RWPE2 (cell line): ENCODE data around the gene XCL1.

Experiments
- ATAC-seq: fragments of 200-7000 bp; cut with Tn5 transposase; 3 replicates; pipeline ENCODE4 v1.9.1; 2021; ENCODE audit warnings: low read depth
- DNase-seq: peaks from one replicate; pipeline ENCODE4 v3.0.0-alpha.2; 2020; ENCODE audit warnings: low spot score
- H3K27ac ChIP-seq: fragments of 450-650 bp; 2 replicates; pipeline ENCODE4 v1.5.1; 2017; ENCODE audit warnings: mild to moderate bottlenecking; ENCODE audit not compliant: poor library complexity, severe bottlenecking
- H3K27me3 ChIP-seq: fragments of 250-450 bp; sonication (Bioruptor Pico); 2 replicates; pipeline ENCODE4 v1.5.1; 2021; ENCODE audit warnings: mild to moderate bottlenecking, moderate library complexity; ENCODE audit not compliant: insufficient read depth, poor library complexity, severe bottlenecking
- H3K36me3 ChIP-seq: fragments of 250-450 bp; sonication (Bioruptor Pico); 2 replicates; pipeline ENCODE4 v1.5.1; 2020; ENCODE audit warnings: low read depth, mild to moderate bottlenecking, moderate library complexity
- H3K4me1 ChIP-seq: fragments of 250-450 bp; sonication (Bioruptor Pico); 2 replicates; pipeline ENCODE4 v1.5.1; 2021; ENCODE audit warnings: mild to moderate bottlenecking, moderate library complexity; ENCODE audit not compliant: insufficient read depth, poor library complexity, severe bottlenecking
- H3K4me3 ChIP-seq: fragments of 250-450 bp; sonication (Bioruptor Pico); 2 replicates; pipeline ENCODE4 v1.5.1; 2021; ENCODE audit warnings: mild to moderate bottlenecking, moderate library complexity; ENCODE audit not compliant: severe bottlenecking
- H3K9me3 ChIP-seq: fragments of 250-450 bp; sonication (Bioruptor Pico); 2 replicates; pipeline ENCODE4 v1.5.1; 2021; ENCODE audit warnings: mild to moderate bottlenecking, moderate library complexity; ENCODE audit not compliant: severe bottlenecking
- TF ChIP-seq, protein P1 (sequence below): fragments of 450-650 bp; IDR thresholded peaks from one replicate; pipeline ENCODE4 v1.5.1; 2017; ENCODE audit warnings: mild to moderate bottlenecking, moderate library complexity; ENCODE audit not compliant: poor library complexity, severe bottlenecking

XCL1 gene

DNA sequence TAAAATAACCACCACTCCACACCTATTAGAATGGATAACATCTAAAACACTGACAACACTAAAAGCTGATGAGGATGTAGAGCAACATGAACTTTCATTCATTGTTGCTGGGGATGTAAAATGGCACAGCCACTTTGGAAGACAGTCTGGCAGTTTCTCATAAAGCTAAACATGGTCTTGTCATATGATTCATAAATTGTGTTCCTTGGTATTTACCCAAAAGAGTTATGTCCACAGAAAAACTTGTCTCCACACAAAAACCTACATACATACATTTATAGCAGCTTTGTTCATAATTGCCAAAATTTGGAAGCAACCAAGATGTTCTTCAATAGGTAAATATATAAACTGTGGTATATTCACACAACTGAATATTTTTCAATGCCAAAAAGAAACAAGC lies 16.0 kb upstream of the XCL1 start:
- ATAC-seq: no peak
- DNase-seq: no peak
- Histone ChIP-seq H3K27ac (no peak overlapping the region), H3K9me3 (no peaks in the 10 kb centered on the region), H3K27me3 (no peaks in the 10 kb centered on the region), H3K4me3 (no peak overlapping the region), H3K36me3 (no peaks in the 10 kb centered on the region), H3K4me1 (no peaks in the 10 kb centered on the region)
- TF ChIP-seq, protein P1, sequence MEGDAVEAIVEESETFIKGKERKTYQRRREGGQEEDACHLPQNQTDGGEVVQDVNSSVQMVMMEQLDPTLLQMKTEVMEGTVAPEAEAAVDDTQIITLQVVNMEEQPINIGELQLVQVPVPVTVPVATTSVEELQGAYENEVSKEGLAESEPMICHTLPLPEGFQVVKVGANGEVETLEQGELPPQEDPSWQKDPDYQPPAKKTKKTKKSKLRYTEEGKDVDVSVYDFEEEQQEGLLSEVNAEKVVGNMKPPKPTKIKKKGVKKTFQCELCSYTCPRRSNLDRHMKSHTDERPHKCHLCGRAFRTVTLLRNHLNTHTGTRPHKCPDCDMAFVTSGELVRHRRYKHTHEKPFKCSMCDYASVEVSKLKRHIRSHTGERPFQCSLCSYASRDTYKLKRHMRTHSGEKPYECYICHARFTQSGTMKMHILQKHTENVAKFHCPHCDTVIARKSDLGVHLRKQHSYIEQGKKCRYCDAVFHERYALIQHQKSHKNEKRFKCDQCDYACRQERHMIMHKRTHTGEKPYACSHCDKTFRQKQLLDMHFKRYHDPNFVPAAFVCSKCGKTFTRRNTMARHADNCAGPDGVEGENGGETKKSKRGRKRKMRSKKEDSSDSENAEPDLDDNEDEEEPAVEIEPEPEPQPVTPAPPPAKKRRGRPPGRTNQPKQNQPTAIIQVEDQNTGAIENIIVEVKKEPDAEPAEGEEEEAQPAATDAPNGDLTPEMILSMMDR: no peak

DNA sequence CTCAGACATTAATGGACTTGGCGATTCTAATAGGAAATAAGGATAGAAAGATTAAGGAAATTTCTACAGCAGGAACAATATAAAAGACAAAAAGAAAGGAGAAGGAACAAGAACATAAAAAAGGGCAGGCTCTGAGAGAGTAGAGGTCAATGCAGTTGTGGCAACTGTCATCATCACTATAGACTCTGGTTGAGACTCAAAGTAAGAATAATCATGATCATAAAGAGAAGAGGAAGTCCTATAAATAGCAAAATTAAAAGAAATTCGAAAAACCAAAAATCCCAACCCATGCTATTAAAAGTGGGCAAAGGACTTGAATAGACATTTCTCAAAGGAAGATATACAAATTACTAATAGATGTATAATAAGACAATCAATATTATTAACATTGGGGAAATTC lies 14.4 kb upstream of the XCL1 start:
- Histone ChIP-seq H3K4me3 (no peak overlapping the region), H3K27me3 (no peaks in the 10 kb centered on the region), H3K36me3 (no peaks in the 10 kb centered on the region), H3K9me3 (no peaks in the 10 kb centered on the region), H3K27ac (no peak overlapping the region), H3K4me1 (no peaks in the 10 kb centered on the region)
- DNase-seq (no peak), ATAC-seq (no peak)
- TF ChIP-seq, protein P1: no peak

DNA sequence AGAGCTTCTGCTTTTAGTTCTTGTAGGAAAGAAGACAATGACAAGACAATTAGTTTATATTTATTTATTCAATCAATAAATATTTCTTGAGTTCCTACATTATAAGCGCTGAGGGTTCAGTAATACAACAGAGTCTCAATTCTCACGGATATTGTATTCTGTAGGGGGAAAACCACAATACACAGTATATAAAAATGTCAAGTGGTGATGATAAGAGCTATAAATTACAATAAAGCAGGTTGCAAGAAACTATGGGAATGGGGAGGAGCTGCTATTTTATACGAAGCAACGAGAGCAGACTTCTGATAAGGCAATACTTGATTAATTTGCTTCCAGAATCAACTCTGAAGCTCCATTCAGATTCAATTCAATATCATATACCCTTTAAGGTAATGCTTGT lies 10.6 kb upstream of the XCL1 start:
- H3K27me3 ChIP-seq: no peaks in the 10 kb centered on the region
- TF ChIP-seq, protein P1: no peak
- H3K4me3 ChIP-seq: no peak overlapping the region
- H3K36me3 ChIP-seq: no peaks in the 10 kb centered on the region
- DNase-seq (no peak), ATAC-seq (no peak)
- no peaks in the 10 kb centered on the region for H3K9me3 ChIP-seq
- H3K27ac ChIP-seq: no peak overlapping the region
- no peaks in the 10 kb centered on the region for H3K4me1 ChIP-seq

DNA sequence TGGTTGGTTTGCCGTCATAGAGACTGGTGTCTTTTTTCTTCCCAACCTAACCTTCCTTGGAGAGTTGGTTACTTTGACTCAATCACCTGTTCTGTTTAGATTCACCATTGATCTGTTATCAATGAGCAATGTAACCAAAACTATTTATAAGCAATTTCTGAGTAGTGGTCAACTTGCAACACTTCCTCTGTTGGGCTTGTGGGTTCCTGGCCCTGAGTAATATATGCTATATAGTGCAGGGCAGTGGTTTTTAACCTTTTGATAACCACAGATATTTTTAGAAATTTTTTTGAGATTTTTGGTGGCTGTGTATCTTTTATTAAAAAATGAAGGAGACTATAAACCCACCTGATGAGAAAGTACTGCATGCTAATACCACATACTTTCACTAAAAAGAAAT lies 9.4 kb upstream of the XCL1 start:
- no peak overlapping the region for H3K27ac ChIP-seq
- ATAC-seq (no peak), DNase-seq (no peak)
- H3K4me3 ChIP-seq: no peak overlapping the region
- TF ChIP-seq, protein P1: no peak
- no peaks in the 10 kb centered on the region for H3K4me1 ChIP-seq
- H3K9me3 ChIP-seq: no peaks in the 10 kb centered on the region
- H3K27me3 ChIP-seq: no peaks in the 10 kb centered on the region
- no peaks in the 10 kb centered on the region for H3K36me3 ChIP-seq

DNA sequence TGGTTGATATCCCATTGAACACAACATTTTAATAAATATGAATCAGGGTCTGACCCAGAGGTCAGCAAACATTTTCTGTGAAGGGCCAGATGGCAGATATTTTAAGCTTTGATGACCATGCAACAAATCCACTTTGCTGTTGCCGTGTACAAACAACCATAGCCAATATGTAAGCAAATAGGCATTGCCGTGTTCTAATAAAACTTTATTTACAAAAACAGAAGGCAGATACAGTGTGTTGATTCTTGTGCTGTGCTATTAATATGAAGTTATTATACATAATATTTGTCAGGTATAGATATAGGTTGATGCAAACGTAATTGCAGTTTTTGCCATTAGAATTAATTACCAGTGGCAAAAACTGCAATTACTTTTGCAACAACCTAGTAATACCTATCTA lies 8.8 kb upstream of the XCL1 start:
- H3K4me3 ChIP-seq: no peak overlapping the region
- no peaks in the 10 kb centered on the region for H3K9me3 ChIP-seq
- H3K27me3 ChIP-seq: no peaks in the 10 kb centered on the region
- H3K36me3 ChIP-seq: no peaks in the 10 kb centered on the region
- no peaks in the 10 kb centered on the region for H3K4me1 ChIP-seq
- TF ChIP-seq, protein P1: no peak
- DNase-seq: no peak
- ATAC-seq: no peak
- H3K27ac ChIP-seq: no peak overlapping the region
